Stimulated activated naive CD8-positive, alpha-beta T cell treated with anti-CD3 and anti-CD28 coated beads, Interleukin-15, Interleukin-2, amounts not matched to agents 100 ng/mL and 50 ng/mL, for 24 hours (primary cell): ENCODE measurements around the gene SGCA.
A peak's percentile ranks its signal among the peaks of the same experiment; 100 is the strongest.

Source experiments
- H3K27ac Mint-ChIP-seq: one replicate; pipeline ENCODE4 v1.8.0; 2021; ENCODE audit warnings: mild to moderate bottlenecking, mixed read lengths
- H3K27me3 Mint-ChIP-seq: one replicate; pipeline ENCODE4 v1.8.0; 2021; ENCODE audit warnings: mixed read lengths
- H3K36me3 Mint-ChIP-seq: one replicate; pipeline ENCODE4 v1.8.0; 2021; ENCODE audit warnings: low read depth, mixed read lengths
- H3K4me1 Mint-ChIP-seq: one replicate; pipeline ENCODE4 v1.8.0; 2021; ENCODE audit warnings: low read depth, mixed read lengths
- H3K4me3 Mint-ChIP-seq: one replicate; pipeline ENCODE4 v1.8.0; 2021; ENCODE audit warnings: mild to moderate bottlenecking, mixed read lengths
- H3K9me3 Mint-ChIP-seq: one replicate; pipeline ENCODE4 v1.8.0; 2021; ENCODE audit warnings: mixed read lengths

The SGCA gene

DNA sequence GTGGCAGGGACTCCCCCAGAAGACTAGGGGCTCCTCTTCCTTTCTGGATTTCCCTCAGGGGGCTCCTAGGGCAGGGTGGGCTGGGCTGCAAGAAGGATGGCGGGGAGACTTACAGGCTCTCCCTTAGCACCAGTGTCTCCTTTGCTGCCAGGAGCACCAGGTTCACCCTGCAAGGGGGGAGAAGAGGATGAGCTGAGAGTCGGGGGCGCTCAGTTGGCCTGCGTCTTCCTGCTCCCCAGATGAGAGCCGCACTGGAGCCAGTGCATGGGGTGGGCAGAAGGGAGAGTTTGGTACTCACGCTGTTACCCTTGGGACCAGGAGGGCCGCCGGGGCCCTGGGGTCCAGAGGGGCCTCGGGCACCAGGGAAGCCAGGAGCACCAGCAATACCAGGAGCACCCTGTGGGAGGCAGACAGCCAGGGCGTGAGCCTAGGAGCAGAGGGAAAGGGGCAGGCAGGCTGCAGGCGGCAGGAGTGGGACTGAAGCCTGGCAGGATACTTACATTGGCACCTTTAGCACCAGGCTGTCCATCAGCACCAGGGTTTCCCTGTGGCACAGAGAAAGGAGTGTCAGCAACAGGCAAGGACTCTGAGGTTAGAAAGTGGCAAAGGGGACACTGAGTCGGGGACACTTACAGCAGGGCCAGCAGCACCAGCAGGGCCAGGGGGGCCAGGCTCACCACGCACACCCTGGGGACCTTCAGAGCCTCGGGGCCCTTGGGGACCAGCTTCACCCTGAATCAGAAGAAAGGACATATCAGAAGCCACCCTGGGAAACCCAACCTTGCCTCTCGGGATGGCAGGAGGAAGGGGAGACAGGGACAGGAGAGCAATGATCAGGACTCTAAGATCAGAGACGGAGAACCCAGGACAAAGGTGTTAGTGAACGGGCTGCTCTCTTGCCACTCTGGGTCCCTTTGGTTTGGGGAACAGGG, 29.4 kb downstream of the SGCA start:
- H3K27ac Mint-ChIP-seq, result no peak overlapping the region
- no peaks in the 10 kb centered on the region for H3K9me3 Mint-ChIP-seq
- H3K27me3 Mint-ChIP-seq, result peaks cover 9% of the 10 kb centered on the region
- peaks cover 23% of the 10 kb centered on the region for H3K4me1 Mint-ChIP-seq
- H3K36me3 Mint-ChIP-seq, result no peaks in the 10 kb centered on the region
- no peak overlapping the region for H3K4me3 Mint-ChIP-seq

DNA sequence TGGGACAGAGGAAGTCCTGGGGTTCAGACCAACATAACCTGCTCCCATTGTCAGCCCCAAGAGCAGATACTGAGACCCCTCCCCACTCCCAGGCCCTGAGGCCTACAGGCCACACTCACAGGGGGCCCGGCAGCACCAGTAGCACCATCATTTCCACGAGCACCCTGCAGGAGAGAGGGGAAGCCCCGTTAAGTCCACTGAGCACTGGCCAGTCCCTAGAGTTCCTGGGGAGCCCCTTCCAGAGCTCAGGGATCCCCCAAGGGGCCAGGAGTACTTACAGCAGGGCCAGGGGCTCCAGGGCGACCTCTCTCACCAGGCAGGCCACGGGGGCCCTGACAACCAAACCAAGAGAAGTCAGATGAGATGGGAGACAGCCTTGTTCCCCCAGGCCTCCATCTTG, 30.2 kb downstream of the SGCA start:
- H3K27ac Mint-ChIP-seq, result no peak overlapping the region
- H3K4me1 Mint-ChIP-seq, result peaks cover 28% of the 10 kb centered on the region
- H3K9me3 Mint-ChIP-seq, result no peaks in the 10 kb centered on the region
- H3K36me3 Mint-ChIP-seq, result no peaks in the 10 kb centered on the region
- H3K27me3 Mint-ChIP-seq, result peaks cover 14% of the 10 kb centered on the region
- no peak overlapping the region for H3K4me3 Mint-ChIP-seq

DNA sequence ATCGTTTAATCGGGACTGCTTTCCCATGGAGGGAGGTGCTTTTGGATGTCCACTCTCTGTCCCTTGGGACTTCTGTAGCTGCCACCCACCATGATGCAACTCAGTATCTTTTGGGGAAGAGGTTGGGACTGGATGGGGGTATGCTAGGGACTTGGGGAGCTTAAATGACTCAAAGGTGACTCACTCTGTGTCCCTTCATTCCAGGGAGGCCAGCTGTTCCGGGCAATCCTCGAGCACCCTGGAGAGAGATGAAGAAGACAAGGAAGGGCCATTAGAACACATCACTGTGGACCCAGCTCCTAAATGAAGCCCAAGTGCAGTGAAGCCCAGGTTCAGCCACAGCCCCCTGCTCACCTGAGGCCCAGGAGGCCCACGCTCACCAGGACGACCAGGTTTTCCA, 31.0 kb downstream of the SGCA start:
- H3K4me3 Mint-ChIP-seq, result no peak overlapping the region
- H3K27ac Mint-ChIP-seq, result no peak overlapping the region
- H3K36me3 Mint-ChIP-seq, result no peaks in the 10 kb centered on the region
- peaks cover 19% of the 10 kb centered on the region for H3K27me3 Mint-ChIP-seq
- H3K9me3 Mint-ChIP-seq, result no peaks in the 10 kb centered on the region
- H3K4me1 Mint-ChIP-seq, result peaks cover 32% of the 10 kb centered on the region

DNA sequence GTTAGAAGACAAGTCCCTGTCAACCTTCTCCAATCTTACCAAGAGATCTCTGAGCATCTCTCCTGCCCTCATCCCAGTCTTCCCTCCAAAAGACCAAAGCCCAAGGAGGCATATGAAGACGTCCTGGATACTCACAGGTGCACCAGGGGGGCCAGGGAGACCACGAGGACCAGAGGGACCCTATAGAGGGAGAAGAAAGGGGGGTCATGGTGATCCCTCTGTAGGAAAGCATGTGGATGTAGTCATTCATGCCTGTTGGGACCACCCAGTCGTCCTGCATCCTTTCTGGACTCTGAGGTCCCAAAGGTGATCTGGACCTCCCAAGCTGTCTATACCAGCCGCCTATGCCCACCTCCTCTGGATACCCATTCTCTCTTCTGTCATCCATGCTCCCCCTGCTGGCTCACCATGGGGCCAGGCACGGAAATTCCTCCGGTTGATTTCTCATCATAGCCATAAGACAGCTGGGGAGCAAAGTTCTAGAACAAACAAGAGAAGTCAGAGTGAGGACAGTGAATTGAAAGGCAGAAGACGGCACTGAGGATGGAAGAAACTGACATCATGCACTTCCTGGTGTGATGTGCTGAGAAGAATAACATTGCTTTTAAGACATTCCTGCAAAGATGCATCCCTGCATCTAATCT, 32.3 kb downstream of the SGCA start:
- Mint-ChIP-seq H3K4me1 (peaks cover 24% of the 10 kb centered on the region), H3K27ac (no peak overlapping the region), H3K4me3 (no peak overlapping the region), H3K9me3 (no peaks in the 10 kb centered on the region), H3K36me3 (no peaks in the 10 kb centered on the region), H3K27me3 (peaks cover 32% of the 10 kb centered on the region)

DNA sequence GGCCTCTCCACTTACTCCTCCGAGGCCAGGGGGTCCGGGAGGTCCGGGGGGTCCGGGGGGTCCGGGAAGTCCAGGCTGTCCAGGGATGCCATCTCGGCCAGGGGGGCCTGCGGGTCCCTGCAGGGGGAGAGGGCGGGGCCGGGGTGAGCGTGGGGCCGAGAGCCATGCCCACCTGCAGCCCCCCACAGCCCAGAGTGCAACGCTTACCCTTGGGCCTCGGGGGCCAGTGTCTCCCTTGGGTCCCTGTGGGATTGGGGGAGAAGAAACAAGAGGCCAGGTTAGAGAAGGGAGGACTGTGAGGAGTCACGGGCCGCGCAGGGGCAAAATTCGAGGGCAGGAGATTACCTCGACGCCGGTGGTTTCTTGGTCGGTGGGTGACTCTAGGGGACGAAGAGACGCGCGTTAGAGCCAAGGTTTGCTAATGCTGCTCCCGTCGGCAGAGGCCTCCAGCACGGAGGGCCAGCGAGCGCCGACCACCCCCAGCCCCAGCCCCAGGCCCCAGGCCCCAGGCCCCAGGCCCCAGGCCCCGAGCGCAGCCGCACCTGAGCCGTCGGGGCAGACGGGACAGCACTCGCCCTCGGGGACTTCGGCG, 33.5 kb downstream of the SGCA start:
- peaks cover 38% of the 10 kb centered on the region for H3K27me3 Mint-ChIP-seq
- peak overlapping the region; percentile 72 for H3K4me3 Mint-ChIP-seq
- H3K27ac Mint-ChIP-seq, result no peak overlapping the region
- no peaks in the 10 kb centered on the region for H3K36me3 Mint-ChIP-seq
- no peaks in the 10 kb centered on the region for H3K9me3 Mint-ChIP-seq
- peaks cover 23% of the 10 kb centered on the region for H3K4me1 Mint-ChIP-seq

DNA sequence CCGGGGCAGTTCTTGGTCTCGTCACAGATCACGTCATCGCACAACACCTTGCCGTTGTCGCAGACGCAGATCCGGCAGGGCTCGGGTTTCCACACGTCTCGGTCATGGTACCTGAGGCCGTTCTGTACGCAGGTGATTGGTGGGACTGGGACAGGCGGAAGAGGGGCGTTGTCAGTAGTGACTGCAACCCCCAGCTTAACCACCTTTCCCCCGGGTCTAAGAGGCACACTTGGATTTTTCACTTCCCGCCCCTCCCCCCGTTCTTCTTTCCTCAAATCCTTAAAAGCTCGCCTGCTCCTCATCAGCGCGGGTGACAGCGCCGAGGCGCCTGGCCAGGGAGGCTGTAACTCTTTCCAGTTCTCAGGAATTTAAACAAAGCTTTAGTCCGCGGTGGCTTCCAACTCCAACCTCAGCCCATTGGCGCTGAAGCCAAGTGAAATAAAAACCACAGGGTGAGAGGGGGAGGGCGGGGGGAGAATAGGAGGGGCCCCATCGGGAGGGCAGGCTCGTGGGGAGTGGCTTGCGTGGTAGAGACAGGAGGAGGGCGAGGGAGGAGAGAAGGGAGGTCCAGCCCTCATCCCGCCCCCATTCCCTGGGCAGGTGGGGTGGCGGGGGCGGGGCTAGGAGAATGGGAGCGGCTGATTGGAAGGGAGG, 34.1 kb downstream of the SGCA start:
- Mint-ChIP-seq H3K27ac (no peak overlapping the region), H3K27me3 (peaks cover 41% of the 10 kb centered on the region), H3K4me3 (peak overlapping the region; percentile 72), H3K9me3 (no peaks in the 10 kb centered on the region), H3K4me1 (peaks cover 23% of the 10 kb centered on the region), H3K36me3 (no peaks in the 10 kb centered on the region)

DNA sequence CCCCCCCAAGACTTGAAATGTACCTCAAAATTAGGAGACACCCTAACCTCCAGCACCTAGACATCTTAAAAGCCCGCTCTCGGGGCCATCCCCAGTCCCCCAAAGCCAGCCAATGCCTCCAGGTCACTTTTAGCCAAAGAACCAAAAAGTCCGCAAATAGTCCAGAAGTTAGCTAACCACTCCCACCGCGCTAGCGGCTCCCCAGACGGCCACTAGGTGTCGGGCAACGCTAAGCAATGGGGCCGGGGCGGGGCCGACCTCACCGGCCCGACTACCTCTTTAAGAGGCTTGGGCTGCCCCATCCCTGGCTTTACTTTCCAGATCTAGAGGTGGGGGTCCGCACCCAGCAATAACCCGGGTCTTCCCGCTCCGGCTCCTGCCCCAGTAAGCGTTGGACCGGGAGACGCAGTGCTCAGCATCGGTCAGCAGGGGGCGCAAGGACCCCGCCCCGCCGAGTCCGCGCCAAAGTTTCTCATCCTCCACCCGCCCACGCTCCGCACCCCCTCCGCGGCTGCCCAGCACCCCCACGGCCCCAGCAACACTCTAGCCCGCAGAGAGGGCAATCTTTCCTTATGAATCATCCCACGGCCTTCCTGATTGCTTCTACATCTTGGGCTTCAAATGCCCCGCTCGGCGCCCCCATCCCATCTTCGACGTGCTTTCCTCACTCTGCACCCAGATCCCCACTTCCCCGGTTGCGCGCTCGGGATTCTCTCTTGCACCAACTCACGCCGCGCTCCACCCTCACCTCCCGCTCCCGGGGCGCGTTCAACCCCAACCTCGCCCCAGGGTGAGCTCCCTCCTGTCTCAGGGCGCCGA, 34.9 kb downstream of the SGCA start:
- Mint-ChIP-seq H3K36me3 (no peaks in the 10 kb centered on the region), H3K4me3 (peak overlapping the region; percentile 72), H3K27ac (peak overlapping the region; percentile 8), H3K27me3 (peaks cover 49% of the 10 kb centered on the region), H3K9me3 (no peaks in the 10 kb centered on the region), H3K4me1 (peaks cover 23% of the 10 kb centered on the region)

DNA sequence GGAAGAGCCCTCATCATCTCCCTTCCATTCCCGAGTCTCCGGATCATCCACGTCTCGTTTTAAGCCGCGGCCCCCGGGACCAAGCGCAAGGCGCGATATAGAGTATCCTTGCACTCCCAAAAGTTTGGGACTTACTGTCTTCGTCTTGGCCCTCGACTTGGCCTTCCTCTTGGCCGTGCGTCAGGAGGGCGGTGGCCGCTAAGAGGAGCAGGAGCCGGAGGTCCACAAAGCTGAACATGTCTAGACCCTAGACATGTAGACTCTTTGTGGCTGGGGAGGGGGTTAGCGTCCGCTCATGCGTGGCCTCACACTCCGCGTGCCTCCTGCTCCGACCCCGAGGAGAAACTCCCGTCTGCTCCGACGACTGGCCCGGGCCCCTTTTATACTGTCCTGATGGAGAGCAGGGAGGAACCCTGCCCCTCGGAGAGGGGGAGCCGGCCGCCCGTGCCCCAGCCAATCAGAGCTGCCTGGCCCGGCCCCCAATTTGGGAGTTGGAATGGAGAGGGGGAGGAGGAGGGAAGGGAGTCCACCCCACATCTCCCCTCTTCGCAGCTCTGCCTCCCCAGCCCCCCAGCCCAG, 35.6 kb downstream of the SGCA start, which contains the start of gene COL1A1:
Gene COL1A1, minus strand, starts transcription at position 356 of the 579 bp plus-strand sequence. Its CDS starts 118 bp downstream, at position 238.
- Mint-ChIP-seq H3K4me3 (peak within 1 kb of the TSS; percentile 71), H3K27me3 (peaks cover 56% of the 10 kb centered on the region), H3K4me1 (peaks cover 23% of the 10 kb centered on the region), H3K36me3 (no peaks in the 10 kb centered on the region), H3K9me3 (no peaks in the 10 kb centered on the region), H3K27ac (peak within 1 kb of the TSS; percentile 8)

DNA sequence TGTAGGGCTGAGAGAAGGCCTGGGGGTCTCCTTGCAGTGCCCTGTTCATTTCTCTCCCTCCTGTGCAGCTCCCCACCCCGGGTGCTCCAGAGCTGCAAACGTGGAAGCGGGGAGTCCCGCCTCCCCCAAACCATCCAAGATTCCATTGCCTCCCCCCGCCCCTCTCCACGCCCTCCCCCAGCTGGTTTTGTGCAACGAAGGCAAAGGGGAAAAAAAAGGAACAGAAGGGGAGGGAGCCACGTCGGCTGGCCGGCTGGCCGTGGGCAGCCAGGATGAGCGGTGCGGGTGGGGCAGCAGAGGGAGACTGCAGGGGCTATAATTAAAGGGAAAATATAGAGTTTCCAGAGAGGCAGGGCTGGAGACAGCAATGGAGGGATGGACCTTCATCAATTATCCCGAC, 37.3 kb downstream of the SGCA start:
- no peak overlapping the region for H3K27ac Mint-ChIP-seq
- H3K36me3 Mint-ChIP-seq, result no peaks in the 10 kb centered on the region
- H3K4me3 Mint-ChIP-seq, result no peak overlapping the region
- H3K4me1 Mint-ChIP-seq, result peaks cover 26% of the 10 kb centered on the region
- H3K27me3 Mint-ChIP-seq, result peaks cover 71% of the 10 kb centered on the region
- H3K9me3 Mint-ChIP-seq, result no peaks in the 10 kb centered on the region

DNA sequence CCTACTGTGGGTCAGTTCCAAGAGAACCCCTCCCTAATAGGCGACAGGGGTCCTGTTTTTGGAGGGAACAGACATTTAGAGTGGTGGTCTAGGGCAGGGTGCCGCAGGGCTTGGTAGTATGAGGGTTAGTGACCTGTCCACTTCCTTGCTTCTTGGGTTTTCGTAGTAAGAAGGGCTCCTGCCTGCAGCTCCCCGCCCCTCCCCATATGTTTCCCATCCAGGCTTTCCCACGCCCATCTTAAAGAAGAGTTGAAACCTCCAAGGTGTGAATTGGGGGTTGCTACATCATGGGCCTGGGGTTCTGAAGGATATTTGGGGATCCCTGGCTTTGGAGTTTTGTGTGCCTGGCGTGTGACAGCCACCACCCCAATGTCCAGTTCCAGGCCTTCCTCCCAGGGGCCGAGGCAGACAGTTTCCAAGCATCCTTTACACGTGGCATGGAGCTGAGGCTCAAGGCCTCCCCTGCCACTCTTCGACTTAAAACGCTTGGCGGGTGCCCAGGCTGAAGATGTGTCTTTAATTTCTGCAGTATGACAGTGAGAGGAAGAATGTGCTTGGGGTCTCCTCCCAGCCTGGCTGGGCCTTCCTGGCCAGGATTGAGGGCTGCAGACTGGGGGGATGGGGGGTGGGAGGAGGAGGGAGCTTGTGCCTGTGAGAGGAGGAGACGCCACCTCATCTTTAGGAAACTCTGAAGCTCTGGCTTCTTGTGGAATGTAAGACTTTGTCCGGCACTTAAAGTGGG, 38.0 kb downstream of the SGCA start:
- Mint-ChIP-seq H3K9me3 (no peaks in the 10 kb centered on the region), H3K4me3 (no peak overlapping the region), H3K4me1 (peaks cover 20% of the 10 kb centered on the region), H3K27ac (no peak overlapping the region), H3K27me3 (peaks cover 69% of the 10 kb centered on the region), H3K36me3 (no peaks in the 10 kb centered on the region)

DNA sequence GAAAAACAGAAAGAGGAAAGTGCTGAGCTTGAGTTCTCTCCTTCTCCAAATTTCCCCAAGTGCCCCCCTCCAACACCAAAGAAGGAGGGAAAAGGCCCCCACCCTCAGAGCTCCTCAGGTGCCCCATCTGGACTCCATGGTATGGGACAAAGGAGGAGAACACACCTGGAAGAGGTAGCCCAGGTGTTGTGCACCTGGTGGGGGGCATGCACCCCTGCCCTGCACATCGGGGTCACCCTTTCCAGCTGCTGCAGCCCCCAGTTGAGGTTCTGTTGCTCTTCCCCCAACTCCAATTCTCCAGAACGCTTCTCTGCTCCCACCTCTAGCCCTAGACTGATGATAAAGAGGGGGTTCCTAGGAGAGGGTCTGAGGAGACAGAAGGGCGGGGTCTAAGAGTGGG, 38.6 kb downstream of the SGCA start:
- Mint-ChIP-seq H3K4me1 (peaks cover 18% of the 10 kb centered on the region), H3K4me3 (no peak overlapping the region), H3K36me3 (no peaks in the 10 kb centered on the region), H3K9me3 (no peaks in the 10 kb centered on the region), H3K27me3 (peaks cover 67% of the 10 kb centered on the region), H3K27ac (no peak overlapping the region)

DNA sequence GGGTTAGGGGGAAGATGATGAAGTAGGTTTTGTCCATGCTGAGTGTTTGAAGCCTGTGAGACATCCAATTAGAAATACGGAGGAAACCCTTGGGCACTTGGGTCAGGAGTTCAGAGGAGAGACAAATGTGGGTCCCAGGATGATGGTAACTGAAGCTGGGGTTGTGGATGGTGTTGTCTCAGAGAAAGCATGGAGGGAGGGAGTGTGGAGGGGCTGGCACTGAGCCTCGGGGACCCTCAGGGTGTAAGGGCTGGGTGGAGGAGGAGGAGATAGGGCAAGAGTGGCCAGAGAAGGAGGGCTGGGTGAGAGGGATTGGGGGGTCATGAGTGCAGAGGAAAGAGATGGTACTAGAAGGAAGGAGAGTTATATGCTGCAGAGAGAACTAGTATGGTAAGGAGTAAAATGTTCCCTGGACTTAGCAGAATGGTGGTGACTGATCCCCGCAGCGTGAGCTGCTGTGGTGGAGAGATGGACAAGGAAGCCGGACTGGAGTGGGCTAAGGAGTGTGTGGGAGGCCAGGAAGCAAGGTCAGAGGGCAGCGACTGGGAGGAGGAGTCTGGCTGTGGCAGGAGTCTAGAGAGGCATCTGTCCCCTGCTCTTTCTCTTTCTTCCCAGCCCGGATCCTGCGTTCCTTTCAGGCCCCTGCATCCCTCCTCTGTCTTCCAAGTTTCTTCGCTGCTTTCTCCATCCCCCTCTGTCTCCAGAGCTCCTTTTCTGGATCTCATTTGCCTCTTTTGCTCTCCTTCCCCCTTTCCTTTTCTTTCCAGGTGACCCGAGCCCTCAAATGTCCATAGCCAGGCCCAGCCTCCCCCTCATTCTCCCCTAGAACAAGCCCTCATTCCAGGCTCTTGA, 39.5 kb downstream of the SGCA start:
- H3K4me1 Mint-ChIP-seq, result peaks cover 12% of the 10 kb centered on the region

More for the DNA sequence above, 39.5 kb downstream of the SGCA start:
- peaks cover 67% of the 10 kb centered on the region for H3K27me3 Mint-ChIP-seq
- H3K36me3 Mint-ChIP-seq, result no peaks in the 10 kb centered on the region
- no peaks in the 10 kb centered on the region for H3K9me3 Mint-ChIP-seq
- no peak overlapping the region for H3K27ac Mint-ChIP-seq
- no peak overlapping the region for H3K4me3 Mint-ChIP-seq
